HG03175 (cell line): ENCODE results near the gene LGALS1.
"Not testable (repeated sequence)": the region's sequence is repeated elsewhere in the genome, so short reads cannot be mapped to it uniquely, and the experiment has no call there.

Source experiments
- ATAC-seq: cut with Tn5 transposase; IDR thresholded peaks from one replicate; pipeline ENCODE4 v1.9.1; 2021; ENCODE audit warnings: mild to moderate bottlenecking, moderate library complexity; ENCODE audit not compliant: unreplicated experiment

LGALS1 gene

DNA sequence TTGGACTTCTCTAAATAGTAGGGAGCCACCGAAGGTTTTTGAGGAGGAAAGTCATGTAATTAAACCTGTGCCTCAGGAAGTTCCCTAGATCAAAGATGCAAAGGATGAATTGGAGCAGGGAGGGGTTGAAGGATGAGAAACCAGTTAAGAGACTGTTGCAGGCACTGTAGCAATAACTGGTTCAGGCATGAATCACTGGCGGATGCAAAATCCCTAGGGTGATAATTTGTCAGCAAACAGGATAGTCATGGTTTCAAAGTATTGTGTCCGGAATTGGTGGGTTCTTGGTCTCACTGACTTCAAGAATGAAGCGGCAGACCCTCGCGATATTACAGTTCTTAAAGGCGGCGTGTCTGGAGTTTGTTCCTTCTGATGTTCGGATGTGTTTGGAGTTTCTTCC, 41.3 kb downstream of the LGALS1 start:
- ATAC-seq, result no peak

DNA sequence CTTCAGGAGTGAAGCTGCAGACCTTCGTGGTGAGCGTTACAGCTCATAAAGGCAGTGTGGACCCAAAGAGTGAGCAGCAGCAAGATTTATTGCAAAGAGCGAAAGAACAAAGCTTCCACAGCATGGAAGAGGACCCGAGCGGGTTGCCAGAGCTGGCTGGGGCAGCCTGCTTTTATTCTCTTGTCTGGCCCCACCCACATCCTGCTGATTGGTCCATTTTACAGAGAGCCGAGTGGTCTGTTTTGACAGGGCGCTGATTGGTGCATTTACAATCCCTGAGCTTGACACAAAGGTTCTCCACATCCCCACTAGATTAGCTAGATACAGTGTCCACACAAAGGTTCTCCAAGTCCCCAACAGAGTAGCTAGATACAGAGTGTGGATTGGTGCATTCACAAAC, 41.8 kb downstream of the LGALS1 start:
- ATAC-seq, result not testable (repeated sequence)

DNA sequence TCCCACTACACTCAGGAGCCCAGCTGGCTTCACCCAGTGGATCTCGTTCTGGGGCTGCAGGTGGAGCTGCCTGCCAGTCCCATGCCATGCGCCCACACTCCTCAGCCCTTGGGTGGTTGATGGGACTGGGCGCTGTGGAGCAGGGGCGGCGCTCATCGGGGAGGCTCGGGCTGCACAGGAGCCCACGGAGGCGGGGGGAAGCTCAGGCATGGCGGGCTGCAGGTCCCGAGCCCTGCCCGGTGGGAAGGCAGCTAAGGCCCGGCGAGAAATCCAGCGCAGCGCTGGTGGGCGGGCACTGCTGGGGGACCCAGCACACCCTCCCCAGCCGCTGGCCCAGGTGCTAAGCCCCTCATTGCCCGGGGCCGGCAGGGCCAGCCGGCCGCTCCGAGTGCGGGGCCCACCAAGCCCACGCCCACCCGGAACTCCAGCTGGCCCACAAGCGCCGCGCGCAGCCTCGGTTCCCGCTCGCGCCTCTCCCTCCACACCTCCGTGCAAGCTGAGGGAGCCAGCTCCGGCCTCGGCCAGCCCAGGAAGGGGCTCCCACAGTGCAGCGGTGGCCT, 42.4 kb downstream of the LGALS1 start:
- ATAC-seq, result not testable (repeated sequence)

DNA sequence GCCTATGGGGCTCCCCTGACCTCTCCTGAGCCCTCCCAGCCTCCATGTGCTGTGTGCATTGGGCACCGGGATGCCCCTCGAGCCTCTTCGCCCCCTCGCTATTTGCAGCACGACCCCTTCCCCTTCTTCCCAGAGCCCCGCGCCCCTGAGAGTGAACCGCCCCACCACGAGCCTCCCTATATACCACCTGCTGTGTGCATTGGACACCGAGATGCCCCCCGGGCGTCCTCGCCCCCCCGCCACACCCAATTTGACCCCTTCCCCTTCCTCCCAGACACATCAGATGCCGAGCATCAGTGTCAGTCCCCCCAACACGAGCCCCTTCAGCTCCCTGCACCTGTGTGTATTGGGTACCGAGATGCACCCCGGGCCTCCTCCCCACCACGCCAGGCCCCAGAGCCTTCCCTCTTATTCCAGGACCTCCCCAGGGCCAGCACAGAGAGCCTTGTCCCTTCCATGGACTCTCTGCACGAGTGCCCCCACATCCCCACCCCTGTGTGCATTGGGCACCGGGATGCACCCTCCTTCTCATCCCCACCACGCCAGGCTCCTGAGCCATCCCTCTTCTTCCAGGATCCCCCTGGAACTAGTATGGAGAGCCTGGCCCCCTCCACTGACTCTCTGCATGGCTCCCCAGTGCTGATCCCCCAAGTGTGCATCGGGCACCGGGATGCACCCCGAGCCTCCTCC, 50.3 kb downstream of the LGALS1 start:
- ATAC-seq, result no peak

DNA sequence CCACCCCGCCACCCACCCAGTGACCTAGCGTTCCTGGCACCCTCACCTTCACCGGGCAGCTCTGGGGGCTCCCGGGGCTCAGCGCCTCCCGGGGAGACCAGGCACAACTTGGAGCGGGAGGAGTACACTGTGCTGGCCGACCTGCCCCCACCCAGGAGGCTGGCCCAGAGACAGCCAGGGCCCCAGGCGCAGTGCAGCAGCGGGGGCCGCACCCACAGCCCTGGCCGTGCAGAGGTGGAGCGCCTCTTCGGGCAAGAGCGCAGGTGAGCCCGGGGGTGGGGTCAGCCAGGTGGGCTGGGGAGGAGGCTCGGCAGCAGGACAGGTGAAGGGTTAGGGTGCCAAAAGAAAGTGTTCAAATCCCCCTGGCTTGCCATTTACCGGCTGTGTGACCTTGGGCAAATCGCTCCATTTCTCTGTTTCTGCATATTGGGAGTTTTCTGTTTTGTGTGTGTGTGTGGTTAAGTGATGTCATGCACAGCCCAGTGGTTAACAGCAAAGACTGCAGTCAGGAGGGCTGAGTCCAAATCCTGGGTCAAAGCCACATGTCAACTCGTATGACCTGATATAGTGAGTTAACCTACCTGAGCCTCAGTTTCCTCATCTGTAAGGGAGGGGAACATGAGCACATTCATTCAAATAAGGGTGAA, 50.9 kb downstream of the LGALS1 start:
- no peak for ATAC-seq

DNA sequence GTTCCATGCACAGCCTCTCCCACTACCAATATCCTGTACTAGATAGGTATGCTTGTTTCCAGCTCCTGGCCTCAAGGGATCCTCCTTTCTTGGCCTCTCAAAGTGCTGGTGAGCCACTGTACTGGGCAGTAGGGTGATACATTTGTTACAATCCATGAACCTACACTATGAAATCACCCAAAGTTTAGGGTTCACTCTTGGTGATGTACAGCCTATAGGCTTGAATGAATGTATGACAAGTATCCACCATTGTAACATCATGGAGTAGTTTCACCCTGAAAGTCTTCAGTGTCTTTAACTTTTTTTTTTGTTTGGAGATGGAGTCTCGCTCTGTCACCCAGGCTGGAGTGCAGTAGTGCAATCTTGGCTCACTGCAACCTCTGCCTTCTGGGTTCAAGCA, 53.2 kb downstream of the LGALS1 start:
- ATAC-seq, result no peak
